ENCODE results near the gene PFDN2. TPM values are rescaled to one million over a fixed set of nuclear protein-coding genes. Genes with fewer than 3 reads are reported as not detected.

The PFDN2 gene, protein sequence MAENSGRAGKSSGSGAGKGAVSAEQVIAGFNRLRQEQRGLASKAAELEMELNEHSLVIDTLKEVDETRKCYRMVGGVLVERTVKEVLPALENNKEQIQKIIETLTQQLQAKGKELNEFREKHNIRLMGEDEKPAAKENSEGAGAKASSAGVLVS
- 99.2 and 137 TPM in 2 replicates for polyA plus RNA-seq (2014; cell fraction: cytosol; rRNA removed)
- polyA plus RNA-seq (2014; cell fraction: nucleus; rRNA removed): 53.3 and 65.6 TPM in 2 replicates

DNA sequence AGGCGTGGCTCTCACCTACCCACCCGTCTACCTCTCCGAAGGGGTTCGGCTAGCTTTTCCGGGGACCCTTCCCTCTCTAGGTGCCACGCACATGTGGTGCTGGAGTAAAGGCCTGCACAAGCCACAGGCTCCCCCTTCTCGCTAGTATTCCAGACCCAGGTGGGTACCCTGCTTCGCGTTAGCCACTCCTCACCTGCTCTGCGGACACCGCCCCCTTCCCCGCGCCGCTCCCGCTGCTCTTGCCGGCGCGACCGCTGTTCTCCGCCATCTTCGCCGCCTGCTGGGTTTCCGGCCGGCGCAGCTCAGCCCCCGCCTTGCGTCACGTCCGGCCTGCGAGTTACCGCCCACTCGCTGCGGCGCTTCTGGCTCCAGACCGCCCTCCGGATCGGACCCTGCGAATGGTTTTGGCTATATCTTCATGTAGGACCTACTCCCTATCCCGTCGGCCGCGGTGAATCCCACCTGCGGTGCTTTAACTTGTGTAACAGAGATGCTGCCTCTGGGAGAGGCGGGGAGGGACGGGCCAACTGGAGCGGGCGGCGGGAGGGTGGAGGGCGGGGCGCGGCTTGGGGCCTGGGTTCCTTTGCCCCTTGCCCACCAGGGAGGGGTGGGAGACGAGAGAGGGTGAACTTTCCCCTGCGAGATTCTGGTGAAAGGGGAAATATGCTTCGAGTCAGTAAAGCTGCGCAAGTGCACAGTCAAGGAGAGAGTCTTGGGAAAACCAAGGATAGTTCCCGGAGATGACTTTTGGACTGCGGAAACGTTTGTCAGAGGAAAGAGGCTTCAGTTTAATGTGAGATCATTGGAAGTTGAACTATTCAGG, at the start of gene PFDN2, which contains the start of gene NIT1:
TSS of gene PFDN2 (minus strand) at position 279 of the 823 bp plus-strand sequence. CDS start at position 268, 11 bp downstream.
TSS of gene NIT1 (plus strand) at position 347 of the 823 bp plus-strand sequence. CDS start at position 419, 72 bp downstream.
- peak; percentile 82 for DNase-seq (ENCODE audit: low spot score)

DNA sequence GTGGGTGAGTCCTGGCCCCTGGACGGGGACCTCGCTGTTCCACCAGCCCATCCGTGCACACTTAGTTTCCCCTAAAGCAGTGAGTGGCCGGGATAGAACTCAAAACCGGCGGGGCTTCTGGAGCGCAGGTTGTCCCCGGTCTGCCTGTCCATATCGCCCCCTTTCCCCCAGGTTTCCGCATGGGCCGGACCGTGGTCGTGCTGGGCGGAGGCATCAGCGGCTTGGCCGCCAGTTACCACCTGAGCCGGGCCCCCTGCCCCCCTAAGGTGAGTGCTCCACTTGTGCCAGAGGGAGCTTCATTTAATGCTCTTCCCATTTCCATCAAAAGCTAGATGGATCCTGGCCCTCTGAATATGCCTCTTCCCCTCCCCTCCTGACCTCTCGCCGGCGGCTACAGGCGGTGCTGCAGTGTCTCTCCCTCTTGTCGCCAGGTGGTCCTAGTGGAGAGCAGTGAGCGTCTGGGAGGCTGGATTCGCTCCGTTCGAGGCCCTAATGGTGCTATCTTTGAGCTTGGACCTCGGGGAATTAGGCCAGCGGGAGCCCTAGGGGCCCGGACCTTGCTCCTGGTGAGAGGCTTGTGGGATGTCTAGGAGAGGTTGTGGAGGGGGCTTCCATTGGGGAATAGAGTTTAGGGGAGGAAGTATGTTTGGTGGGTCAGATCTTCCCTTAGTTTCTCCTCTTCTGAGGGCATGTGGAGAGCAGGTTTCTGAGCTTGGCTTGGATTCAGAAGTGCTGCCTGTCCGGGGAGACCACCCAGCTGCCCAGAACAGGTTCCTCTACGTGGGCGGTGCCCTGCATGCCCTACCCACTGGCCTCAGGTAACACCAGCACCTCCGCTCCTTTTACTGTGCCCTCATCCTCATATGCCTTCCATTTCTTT, 49.1 kb upstream of the PFDN2 start:
- DNase-seq (ENCODE audit: low spot score): peak; percentile 50

DNA sequence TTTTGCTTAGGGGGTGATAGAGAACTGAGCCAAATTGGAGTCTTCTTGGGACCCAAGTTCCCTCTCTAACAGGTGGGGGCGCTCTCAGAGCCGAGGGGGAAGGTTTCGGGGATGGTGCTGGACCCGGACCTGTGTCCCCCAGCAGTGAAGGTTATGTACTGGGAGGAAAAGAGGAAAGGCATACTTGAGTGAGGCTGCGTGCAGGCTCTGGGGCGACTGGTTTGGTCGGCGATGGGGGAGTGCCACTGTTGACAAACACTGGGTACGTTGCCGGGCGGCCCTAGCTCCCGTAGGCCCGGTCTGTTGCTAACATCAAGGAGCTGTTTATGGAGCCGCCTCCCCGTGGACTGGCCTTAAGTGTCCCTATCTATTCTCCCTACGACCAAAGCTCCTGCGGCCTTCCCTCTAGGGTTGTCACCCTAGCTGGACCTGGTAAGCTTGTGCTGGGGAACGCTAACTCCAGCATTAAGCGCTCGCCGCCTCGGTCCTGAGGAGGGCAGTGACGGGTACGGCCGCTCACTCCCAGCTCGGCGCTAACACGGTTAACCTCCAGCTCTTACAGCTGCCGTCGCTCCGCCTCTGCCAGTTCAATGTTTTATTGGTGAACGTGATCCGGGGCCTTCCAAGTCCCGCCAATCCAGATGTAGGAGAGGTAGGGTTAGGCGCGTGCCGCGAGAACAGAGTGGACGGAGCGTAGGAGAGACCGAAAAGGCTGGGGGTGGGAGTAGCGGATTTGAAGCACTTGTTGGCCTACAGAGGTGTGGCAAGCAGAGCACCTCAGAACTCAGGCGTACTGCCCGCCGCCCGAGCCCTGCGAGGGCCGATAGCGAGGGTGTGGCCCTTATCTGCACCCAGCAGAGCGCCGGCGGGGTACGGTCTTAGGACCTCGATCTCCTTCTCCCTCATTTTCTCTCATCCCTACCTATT, 48.2 kb upstream of the PFDN2 start, which contains the start of gene PPOX:
TSS of gene PPOX (plus strand) at position 685 of the 927 bp plus-strand sequence. CDS start 422 bp downstream, outside the sequence.
- peak; percentile 99 for DNase-seq (ENCODE audit: low spot score)

DNA sequence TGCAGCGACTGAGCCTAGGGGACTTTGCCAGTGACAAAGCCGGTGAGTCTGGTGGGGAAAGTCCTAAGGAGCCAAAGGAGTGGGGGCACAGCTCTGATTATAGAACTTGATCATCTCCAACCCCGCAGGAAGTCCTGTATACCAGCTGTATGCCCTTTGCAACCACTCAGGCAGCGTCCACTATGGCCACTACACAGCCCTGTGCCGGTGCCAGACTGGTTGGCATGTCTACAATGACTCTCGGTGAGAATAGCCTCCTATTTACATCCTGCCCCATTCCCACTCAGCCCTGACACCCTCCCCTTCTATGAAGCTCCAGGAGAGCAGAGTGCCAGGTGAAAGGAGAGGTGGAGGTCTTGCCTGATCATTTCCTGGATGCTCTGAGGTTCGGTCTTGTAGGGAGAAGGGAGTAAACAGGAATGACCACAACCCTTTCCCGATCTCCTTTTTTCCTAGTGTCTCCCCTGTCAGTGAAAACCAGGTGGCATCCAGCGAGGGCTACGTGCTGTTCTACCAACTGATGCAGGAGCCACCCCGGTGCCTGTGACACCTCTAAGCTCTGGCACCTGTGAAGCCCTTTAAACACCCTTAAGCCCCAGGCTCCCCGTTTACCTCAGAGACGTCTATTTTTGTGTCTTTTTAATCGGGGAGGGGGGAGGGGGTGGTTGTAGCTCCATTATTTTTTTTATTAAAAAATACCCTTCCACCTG, 47.2 kb upstream of the PFDN2 start:
- DNase-seq (ENCODE audit: low spot score): no peak

DNA sequence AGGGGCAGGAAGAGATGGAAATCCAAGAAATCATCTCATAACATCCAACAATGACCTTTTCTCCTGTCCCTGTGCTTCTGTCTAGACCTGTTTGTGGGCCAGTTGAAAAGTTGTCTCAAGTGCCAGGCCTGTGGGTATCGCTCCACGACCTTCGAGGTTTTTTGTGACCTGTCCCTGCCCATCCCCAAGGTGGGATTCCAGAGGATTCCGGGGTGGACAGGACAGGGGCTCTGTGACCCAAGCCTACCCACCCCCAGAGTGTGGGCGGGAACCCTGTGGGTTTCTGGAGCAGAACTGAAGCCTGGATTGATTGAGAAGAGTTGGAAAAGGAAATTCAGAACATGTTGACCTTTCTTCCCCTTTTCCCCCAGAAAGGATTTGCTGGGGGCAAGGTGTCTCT, 46.0 kb upstream of the PFDN2 start:
- no peak for DNase-seq (ENCODE audit: low spot score)

DNA sequence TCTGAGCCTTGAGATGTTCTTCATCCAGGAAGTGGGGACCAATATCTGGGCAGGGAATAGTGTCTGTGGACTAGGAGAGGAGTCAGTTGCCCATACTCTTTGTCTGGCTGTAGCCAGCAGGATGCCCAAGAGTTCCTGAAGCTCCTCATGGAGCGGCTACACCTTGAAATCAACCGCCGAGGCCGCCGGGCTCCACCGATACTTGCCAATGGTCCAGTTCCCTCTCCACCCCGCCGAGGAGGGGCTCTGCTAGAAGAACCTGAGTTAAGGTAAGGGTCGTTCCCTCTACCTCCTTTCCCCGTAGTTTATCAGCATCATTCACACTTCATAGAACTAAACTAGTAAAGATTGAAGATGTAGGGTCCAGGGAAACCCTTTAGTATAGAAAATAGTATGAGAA, 45.0 kb upstream of the PFDN2 start:
- DNase-seq (ENCODE audit: low spot score): no peak

DNA sequence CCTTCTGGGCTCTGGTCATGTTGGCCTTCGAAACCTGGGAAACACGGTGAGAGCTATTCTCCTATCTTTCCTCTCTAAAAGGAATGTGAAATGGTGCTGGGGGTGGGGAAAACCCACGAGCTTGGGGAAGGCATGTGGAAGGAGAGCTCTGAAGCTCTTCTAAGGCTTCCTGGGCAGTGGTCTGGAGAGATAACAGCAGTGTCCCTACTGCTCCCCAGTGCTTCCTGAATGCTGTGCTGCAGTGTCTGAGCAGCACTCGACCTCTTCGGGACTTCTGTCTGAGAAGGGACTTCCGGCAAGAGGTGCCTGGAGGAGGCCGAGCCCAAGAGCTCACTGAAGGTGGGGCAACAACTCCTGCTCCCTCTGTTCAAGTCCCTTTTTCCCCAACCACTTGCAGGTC, 44.2 kb upstream of the PFDN2 start:
- no peak for DNase-seq (ENCODE audit: low spot score)

DNA sequence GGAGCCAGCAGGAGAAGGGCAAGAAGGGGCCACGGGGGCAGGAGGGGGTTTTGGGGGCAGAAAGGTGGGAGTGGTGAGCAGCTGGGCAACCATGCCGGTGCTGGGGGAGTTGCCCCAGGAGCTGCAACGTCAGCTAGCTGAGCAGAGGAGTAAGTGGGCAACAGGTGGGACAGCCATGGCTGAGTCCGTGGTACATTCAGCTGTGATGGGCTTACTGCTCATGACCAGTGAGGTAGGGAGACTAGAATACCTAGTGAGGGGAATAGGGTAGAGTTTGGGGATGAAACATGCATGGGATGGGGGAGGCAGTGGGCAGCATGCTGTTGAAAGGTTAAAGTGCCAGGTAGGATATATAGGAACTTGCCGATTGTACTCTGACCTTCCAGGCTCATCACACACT, 43.8 kb upstream of the PFDN2 start:
- DNase-seq (ENCODE audit: low spot score): no peak

DNA sequence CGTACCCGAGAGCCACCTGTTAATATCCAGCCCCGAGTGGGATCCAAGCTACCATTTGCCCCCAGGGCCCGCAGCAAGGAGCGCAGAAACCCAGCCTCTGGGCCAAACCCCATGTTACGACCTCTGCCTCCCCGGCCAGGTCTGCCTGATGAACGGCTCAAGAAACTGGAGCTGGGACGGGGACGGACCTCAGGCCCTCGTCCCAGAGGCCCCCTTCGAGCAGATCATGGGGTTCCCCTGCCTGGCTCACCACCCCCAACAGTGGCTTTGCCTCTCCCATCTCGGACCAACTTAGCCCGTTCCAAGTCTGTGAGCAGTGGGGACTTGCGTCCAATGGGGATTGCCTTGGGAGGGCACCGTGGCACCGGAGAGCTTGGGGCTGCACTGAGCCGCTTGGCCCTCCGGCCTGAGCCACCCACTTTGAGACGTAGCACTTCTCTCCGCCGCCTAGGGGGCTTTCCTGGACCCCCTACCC, 42.9 kb upstream of the PFDN2 start:
- no peak for DNase-seq (ENCODE audit: low spot score)

DNA sequence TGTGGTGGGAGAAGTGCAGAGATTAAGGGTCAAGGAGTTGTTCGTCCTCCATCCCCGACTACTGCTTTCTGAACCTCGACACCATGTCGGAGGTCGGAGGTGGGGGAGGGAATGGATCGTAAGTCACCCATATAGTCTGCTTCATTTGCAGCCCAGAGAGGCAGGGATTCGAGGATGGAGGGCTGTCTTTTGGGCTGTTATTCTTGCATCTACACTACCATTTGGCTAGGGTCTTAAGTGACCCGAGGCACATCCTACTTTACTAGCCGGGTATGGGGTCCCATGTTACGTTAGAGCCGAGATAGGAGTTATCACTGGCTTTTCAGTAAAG, 42.0 kb upstream of the PFDN2 start:
- DNase-seq (ENCODE audit: low spot score): no peak

DNA sequence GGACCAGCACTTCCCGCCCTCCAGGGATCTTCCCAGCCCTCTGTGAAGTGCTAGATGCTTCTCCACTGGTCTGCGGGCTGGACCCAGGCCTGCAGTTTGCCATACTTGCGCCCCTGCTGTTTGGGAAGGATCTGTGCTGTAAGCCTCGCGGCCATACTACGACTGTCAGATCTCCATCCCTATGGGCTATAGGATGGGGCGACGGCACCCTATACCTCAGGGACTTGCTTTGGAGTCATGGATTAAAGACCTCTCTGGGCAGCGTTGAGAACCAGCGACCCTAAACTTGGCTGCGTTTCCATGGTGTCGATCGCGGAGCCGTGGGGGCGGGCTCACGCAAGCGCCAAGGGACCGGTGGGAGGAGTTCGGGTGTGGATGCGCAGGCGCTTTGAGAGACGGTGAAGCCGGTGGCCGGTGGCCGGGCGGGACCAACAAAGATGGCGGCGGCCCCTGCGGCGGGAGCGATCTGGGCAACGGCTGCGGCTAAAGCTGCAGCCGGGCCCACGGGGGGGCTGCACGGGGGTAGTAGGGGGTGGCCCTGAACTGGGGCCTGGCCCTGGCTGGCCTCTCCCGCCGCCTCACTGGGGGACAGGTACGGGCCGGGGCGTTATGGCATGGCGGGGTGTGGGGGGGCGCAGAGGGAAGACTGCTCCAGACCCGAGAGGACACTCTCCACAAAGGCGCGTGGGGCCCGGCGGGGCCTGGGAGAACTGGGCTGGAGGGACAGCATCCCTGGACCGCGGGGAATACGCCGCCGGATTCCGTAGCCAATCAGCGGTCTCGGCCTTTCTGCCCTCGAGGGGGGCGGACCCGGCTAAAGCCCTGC, 41.5 kb upstream of the PFDN2 start, which contains the start of gene USP21:
TSS of gene USP21 (plus strand) at position 414 of the 826 bp plus-strand sequence. CDS start 1,141 bp downstream, outside the sequence.
- DNase-seq (ENCODE audit: low spot score): peak; percentile 92

DNA sequence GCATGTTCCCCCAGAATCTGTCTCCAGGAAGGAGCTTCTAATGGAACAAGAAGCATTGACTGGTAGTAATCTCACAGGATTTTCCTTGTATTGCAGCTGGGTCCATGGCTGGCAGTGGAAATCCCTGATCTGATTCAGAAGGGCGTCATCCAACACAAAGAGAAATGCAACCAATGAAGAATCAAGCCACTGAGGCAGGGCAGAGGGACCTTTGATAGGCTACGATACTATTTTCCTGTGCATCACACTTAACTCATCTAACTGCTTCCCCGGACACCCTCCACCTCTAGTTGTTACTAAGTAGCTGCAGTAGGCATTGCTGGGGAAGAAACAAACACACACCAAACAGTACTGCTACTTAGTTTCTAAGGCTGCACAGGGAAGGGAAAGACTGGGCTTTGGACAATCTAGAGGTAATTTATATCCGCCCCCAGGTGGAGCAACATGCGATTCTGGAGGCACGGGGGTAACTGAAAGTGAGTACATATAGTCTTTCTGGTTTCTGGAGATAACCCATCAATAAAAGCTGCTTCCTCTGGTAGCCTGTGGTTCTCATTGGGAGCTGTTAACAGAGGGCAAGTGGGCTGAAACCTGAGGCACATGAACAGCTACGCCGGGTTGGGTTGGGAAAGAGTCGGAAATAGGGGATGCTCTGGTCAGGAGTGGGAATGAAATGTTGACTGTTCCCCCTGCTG, 40.6 kb upstream of the PFDN2 start:
- DNase-seq (ENCODE audit: low spot score): no peak

DNA sequence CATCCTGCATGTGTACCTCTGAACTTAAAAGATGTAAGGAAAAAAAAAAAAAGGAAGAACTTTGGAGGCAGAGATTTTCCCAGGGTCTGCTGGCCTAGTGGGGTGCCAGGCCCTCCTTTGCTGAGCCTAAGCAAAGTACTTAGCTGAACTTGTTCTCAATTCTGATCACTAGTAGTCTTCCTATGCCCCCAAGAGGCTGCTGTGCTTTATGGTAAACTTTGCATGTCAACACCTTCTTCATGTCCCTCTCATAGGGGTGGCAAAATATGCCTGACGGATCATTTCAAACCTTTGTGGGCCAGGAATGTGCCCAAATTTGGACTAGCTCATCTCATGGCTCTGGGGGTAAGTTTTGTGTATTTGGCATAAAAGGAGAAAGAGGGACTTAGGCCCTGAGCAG, 40.0 kb upstream of the PFDN2 start:
- DNase-seq (ENCODE audit: low spot score): no peak

DNA sequence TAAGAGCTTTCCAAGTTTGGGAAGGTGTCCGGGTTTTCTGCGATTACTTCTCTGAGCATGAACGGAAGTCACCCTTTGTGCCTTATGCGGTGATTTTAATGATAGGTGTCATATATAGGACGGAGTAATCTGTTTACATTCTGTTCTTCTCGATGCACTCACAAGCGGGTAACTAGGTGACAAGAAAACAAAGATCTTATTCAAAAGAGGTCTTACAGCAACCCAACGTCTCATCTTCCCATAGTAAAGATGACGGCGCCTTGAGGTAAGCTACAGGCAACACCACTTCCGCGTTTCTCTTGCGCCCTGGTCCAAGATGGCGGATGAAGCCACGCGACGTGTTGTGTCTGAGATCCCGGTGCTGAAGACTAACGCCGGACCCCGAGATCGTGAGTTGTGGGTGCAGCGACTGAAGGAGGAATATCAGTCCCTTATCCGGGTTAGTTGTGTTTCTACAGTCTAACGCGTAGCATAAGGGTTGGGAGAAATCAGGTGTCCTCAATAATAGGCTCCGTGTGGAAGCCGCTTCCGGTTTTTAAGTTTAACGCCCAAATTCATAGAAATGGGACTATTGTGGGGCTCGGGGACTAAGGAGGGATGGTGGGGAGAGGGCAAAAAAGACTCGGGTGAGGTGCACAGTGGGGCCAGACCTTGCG, 36.0 kb upstream of the PFDN2 start, which contains the start of gene UFC1:
TSS of gene UFC1 (plus strand) at position 297 of the 656 bp plus-strand sequence. CDS start at position 317, 20 bp downstream.
- peak; percentile 90 for DNase-seq (ENCODE audit: low spot score)

DNA sequence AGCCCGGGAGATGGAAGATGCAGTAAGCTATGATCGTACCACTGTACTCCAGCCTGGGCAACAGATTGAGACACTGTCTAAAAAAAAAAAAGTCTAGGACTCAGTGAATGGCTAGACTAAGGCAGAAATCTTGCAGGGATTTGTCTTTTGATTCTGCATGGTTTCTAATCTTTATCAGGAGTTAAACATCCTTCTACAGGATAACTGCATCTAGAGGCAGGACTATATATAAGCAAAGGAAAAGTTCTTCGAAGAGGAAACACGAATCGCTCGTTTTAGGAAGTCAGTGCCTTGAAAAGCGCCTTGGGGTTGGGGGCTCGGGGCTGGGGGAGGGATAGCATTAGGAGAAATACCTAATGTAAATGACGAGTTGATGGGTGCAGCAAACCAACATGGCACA, 35.3 kb upstream of the PFDN2 start:
- DNase-seq (ENCODE audit: low spot score): no peak

DNA sequence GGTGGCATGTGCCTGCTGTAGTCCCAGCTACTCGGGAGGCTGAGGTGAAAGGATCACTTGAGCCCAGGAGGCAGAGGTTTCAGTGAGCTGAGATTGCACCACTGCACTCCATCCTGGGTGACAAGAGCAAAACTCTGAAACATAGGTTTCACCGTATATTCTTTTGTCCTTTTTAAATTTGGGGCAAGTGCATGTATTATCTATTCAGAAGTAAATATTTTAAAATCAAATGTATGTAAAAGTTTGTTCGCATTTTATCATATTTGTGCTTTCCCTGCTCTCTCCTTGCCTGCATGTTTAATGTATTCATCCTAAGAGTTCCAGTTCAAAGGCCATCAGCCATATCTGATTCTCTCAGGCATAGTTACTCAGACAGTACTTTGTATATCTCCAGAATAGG, 28.0 kb upstream of the PFDN2 start:
- DNase-seq (ENCODE audit: low spot score): no peak

DNA sequence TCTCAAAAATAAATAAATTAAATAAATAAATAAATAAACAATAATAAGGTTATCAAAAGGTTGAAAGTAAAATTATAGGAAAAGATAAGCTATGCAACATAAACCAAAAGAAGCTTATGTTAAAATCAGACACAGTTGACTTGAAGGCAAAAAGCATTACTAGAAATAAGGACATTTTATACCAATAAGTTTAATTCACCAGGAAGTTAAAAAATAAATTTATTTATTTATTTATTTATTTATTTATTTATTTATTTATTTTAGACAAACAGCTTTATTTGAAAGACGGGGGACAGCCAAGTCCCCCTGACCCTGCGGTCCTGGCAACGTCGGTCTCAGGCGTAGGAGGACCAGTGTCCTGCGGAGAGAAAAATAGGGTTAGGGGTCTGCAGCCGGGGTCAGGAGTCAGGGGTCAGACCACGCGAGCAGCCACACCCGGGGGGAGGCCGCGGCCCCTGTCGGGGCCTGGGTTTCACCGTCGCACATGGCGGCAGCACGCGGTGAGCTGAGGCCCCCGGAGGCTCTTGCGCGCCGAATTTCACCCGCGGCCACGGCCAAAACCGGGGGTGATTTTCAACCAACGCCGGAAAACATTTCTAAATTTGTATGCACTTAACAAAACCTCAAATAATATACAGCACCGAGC, 23.0 kb upstream of the PFDN2 start:
- DNase-seq (ENCODE audit: low spot score): no peak

All from SK-N-DZ (cell line).